ENCODE data around the gene BBS4. TPM values are rescaled to one million over a fixed set of nuclear protein-coding genes. Genes with fewer than 3 reads are reported as not detected.

BBS4 gene
- total RNA-seq, 5 donors from 2014 or later (not counting 1 experiment from before 2014, with no cell fraction given), result 16.1 to 19.7 (median 16.6) TPM

DNA sequence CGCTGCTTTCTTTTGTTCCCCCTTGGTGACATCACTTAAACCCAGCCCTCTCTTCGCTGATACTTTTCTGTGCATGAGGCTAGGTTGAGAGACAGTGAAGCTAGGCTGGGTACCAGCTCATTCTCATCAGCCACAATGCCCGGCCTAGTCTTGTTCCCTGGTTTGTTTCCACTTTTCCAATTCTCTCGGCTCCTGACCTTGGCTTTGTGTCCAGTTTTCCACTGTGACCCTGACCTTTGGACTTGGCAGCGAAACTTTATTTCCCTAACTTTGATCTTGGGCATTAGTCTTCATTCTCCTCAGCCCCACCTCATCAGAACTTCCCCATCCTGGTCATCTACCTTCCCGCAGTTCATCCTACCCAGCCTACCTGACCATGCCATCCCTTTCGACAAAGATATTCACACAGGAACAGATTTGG lies 98.5 kb downstream of the BBS4 start:
- peak in 2 of 35 experiments; percentile 22 to 44 for DNase-seq
- Mint-ChIP-seq H3K27ac (peak overlapping the region; percentile 95), H3K4me1 (peaks cover 47 to 77% (median 52%) of the 10 kb centered on the region in 3 donors), H3K4me3 (peak overlapping the region; percentile 86 to 94 (median 91)), H3K27me3 (no peaks in the 10 kb centered on the region), H3K36me3 (peaks cover 18% of the 10 kb centered on the region), H3K9me3 (no peaks in the 10 kb centered on the region)
- CTCF ChIA-PET, result interaction anchor here in 1 of 2 donors (0.5 kb wide), 1 partner anchor 584 kb away, joined by 3 read pairs; no protein-coding TSS in a partner anchor
- POLR2A ChIA-PET, result interaction anchor here in 1 of 2 donors (0.6 kb wide), 1 partner anchor 98 kb away, joined by 7 read pairs; no protein-coding TSS in a partner anchor
- peak in 3 of 4 experiments; percentile 2 to 26 (median 20) for ATAC-seq (replicated peaks in 1 of 4)
- H3K4me1 ChIP-seq (ENCODE audit: control insufficient read depth in 1 of 2, extremely low read depth in 1 of 2, insufficient read depth in 2 of 2, low read length in 2 of 2), result peaks cover 15 to 47% of the 10 kb centered on the region in 2 experiments
- H3K9me3 ChIP-seq, result no peaks in the 10 kb centered on the region
- H3K4me3 ChIP-seq (ENCODE audit: control insufficient read depth in 1 of 2, extremely low read depth in 1 of 2, low read length in 1 of 2), result peak overlapping the region; percentile 84 to 95
- H3K27me3 ChIP-seq (replicated peaks in 1 of 2; ENCODE audit: control insufficient read depth in 2 of 2, extremely low read depth in 1 of 2, insufficient read depth in 2 of 2, low read length in 1 of 2), result no peaks in the 10 kb centered on the region
- 67% methylated on average over 6 of the region's 7 CpGs for WGBS (ENCODE audit: insufficient coverage)
- peak overlapping the region; percentile 91 for H3K27ac ChIP-seq (ENCODE audit: low read length)
- peaks cover 1 to 14% of the 10 kb centered on the region in 2 donors for H3K36me3 ChIP-seq (ENCODE audit: control insufficient read depth in 2 of 2, extremely low read depth in 1 of 2, insufficient read depth in 1 of 2, low read length in 1 of 2)

GRCh38 chr15:72785432-72785831 lies 99.4 kb downstream of the BBS4 start:
- Mint-ChIP-seq H3K9me3 (no peaks in the 10 kb centered on the region), H3K4me3 (peak overlapping the region in 2 of 3 donors; percentile 22 to 94), H3K27me3 (no peaks in the 10 kb centered on the region), H3K36me3 (peaks cover 11% of the 10 kb centered on the region), H3K4me1 (peaks cover 37 to 68% (median 42%) of the 10 kb centered on the region in 3 donors), H3K27ac (peak overlapping the region; percentile 95)
- no peak for ATAC-seq (replicated peaks in 1 of 4)
- WGBS (ENCODE audit: insufficient coverage), result 40% methylated on average over 4 of the region's 4 CpGs
- H3K4me3 ChIP-seq (ENCODE audit: control insufficient read depth in 1 of 2, extremely low read depth in 1 of 2, low read length in 1 of 2), result no peak overlapping the region
- peaks cover 15 to 46% of the 10 kb centered on the region in 2 experiments for H3K4me1 ChIP-seq (ENCODE audit: control insufficient read depth in 1 of 2, extremely low read depth in 1 of 2, insufficient read depth in 2 of 2, low read length in 2 of 2)
- H3K27me3 ChIP-seq (replicated peaks in 1 of 2; ENCODE audit: control insufficient read depth in 2 of 2, extremely low read depth in 1 of 2, insufficient read depth in 2 of 2, low read length in 1 of 2), result no peaks in the 10 kb centered on the region
- POLR2A ChIA-PET, result no interaction called here
- DNase-seq, result peak in 32 of 35 experiments; percentile 7 to 63 (median 39)
- no peaks in the 10 kb centered on the region for H3K9me3 ChIP-seq
- H3K36me3 ChIP-seq (ENCODE audit: control insufficient read depth in 2 of 2, extremely low read depth in 1 of 2, insufficient read depth in 1 of 2, low read length in 1 of 2), result peaks cover 0 to 9% of the 10 kb centered on the region in 2 donors
- CTCF ChIA-PET, result no interaction called here
- peak overlapping the region; percentile 91 for H3K27ac ChIP-seq (ENCODE audit: low read length)

DNA sequence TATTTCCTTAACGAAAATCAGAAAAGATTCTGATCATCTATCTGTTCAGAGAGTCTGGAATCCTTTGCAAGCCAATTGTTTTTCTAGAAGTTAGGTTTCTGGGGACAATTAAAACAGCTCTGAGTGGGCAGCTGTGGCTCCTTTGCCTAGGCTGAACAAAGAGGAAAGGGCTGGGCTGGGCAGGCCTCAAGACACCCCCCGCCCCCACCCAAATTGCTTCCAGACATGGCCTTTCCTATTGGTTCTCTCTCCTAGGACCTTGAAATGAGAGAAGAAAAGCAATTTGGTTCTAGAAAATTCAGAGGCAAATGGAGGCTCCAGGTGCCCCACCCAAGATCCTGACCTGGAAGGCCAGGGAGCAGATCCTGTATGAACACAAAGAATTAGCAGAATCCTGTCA lies 99.8 kb downstream of the BBS4 start:
- H3K27me3 ChIP-seq (replicated peaks in 1 of 2; ENCODE audit: control insufficient read depth in 2 of 2, extremely low read depth in 1 of 2, insufficient read depth in 2 of 2, low read length in 1 of 2), result no peaks in the 10 kb centered on the region
- 83% methylated on average over 1 of the region's 2 CpGs for WGBS (ENCODE audit: insufficient coverage)
- H3K9me3 ChIP-seq, result no peaks in the 10 kb centered on the region
- H3K36me3 ChIP-seq (ENCODE audit: control insufficient read depth in 2 of 2, extremely low read depth in 1 of 2, insufficient read depth in 1 of 2, low read length in 1 of 2), result peaks cover 0 to 5% of the 10 kb centered on the region in 2 donors
- CTCF ChIA-PET, result no interaction called here
- H3K27me3 Mint-ChIP-seq, result no peaks in the 10 kb centered on the region
- POLR2A ChIA-PET, result no interaction called here
- H3K4me1 Mint-ChIP-seq, result peaks cover 33 to 64% (median 38%) of the 10 kb centered on the region in 3 donors
- DNase-seq (no peak), ATAC-seq (replicated peaks in 1 of 4) (no peak)
- H3K9me3 Mint-ChIP-seq, result no peaks in the 10 kb centered on the region
- H3K4me1 ChIP-seq (ENCODE audit: control insufficient read depth in 1 of 2, extremely low read depth in 1 of 2, insufficient read depth in 2 of 2, low read length in 2 of 2), result peaks cover 15 to 42% of the 10 kb centered on the region in 2 experiments
- no peak overlapping the region for H3K4me3 Mint-ChIP-seq
- H3K36me3 Mint-ChIP-seq, result peaks cover 9% of the 10 kb centered on the region
- H3K4me3 ChIP-seq (ENCODE audit: control insufficient read depth in 1 of 2, extremely low read depth in 1 of 2, low read length in 1 of 2), result no peak overlapping the region
- peak overlapping the region; percentile 95 for H3K27ac Mint-ChIP-seq
- peak overlapping the region; percentile 91 for H3K27ac ChIP-seq (ENCODE audit: low read length)

GRCh38 chr15:72786242-72786641 lies 100.2 kb downstream of the BBS4 start:
- POLR2A ChIA-PET, result no interaction called here
- CTCF ChIA-PET, result interaction anchor here in 1 of 2 donors (0.5 kb wide), 1 partner anchor 57 kb away, joined by 3 read pairs; no protein-coding TSS in a partner anchor

GRCh38 chr15:72786676-72787345 lies 100.8 kb downstream of the BBS4 start:
- peak overlapping the region; percentile 82 to 95 for H3K27ac Mint-ChIP-seq
- no peak for ATAC-seq (replicated peaks in 1 of 4)
- H3K36me3 Mint-ChIP-seq, result no peaks in the 10 kb centered on the region

More at GRCh38 chr15:72786242-72786641, 100.2 kb downstream of the BBS4 start:
- Histone ChIP-seq H3K4me1 (ENCODE audit: control insufficient read depth in 1 of 2, extremely low read depth in 1 of 2, insufficient read depth in 2 of 2, low read length in 2 of 2) (peaks cover 15 to 42% of the 10 kb centered on the region in 2 experiments), H3K27ac (ENCODE audit: low read length) (peak overlapping the region; percentile 91), H3K36me3 (ENCODE audit: control insufficient read depth in 2 of 2, extremely low read depth in 1 of 2, insufficient read depth in 1 of 2, low read length in 1 of 2) (peaks cover 0 to 3% of the 10 kb centered on the region in 2 donors), H3K4me3 (ENCODE audit: control insufficient read depth in 1 of 2, extremely low read depth in 1 of 2, low read length in 1 of 2) (no peak overlapping the region), H3K27me3 (replicated peaks in 1 of 2; ENCODE audit: control insufficient read depth in 2 of 2, extremely low read depth in 1 of 2, insufficient read depth in 2 of 2, low read length in 1 of 2) (no peaks in the 10 kb centered on the region), H3K9me3 (no peaks in the 10 kb centered on the region)
- DNase-seq (no peak), ATAC-seq (replicated peaks in 1 of 4) (no peak)
- peaks cover 5% of the 10 kb centered on the region for H3K36me3 Mint-ChIP-seq
- H3K4me1 Mint-ChIP-seq, result peaks cover 29 to 60% (median 34%) of the 10 kb centered on the region in 3 donors
- H3K27me3 Mint-ChIP-seq, result no peaks in the 10 kb centered on the region
- no peaks in the 10 kb centered on the region for H3K9me3 Mint-ChIP-seq
- no peak overlapping the region for H3K4me3 Mint-ChIP-seq
- 100% methylated on average over 3 of the region's 4 CpGs for WGBS (ENCODE audit: insufficient coverage)
- H3K27ac Mint-ChIP-seq, result peak overlapping the region; percentile 82 to 95

DNA sequence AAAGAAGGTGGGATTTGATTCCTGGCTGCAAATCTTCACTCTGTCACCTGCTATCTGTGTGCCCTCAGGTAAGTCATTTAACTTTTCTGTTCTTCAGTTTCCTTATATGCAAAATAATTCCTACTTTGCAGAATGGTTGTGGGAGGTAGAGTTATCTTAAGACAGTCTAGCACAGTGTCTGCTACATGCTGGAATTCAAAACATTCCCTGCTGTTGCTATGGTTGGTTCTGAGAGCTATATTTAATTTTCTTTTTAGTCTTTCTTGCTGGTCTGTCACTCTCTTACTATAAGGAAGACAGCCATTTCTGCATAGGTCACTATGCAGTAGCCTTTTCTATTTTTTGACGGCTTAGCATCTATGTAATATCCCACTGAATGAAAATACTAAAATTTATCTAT lies 101.5 kb downstream of the BBS4 start:
- no CpG with 5 or more reads among the region's 1 CpG for whole genome bisulfite sequencing (ENCODE audit: insufficient coverage)
- CTCF ChIA-PET, result no interaction called here
- DNase-seq (no peak), ATAC-seq (replicated peaks in 1 of 4) (no peak)
- no peaks in the 10 kb centered on the region for H3K36me3 ChIP-seq (ENCODE audit: control insufficient read depth in 2 of 2, extremely low read depth in 1 of 2, insufficient read depth in 1 of 2, low read length in 1 of 2)
- peaks cover 4 to 30% of the 10 kb centered on the region in 2 experiments for H3K4me1 ChIP-seq (ENCODE audit: control insufficient read depth in 1 of 2, extremely low read depth in 1 of 2, insufficient read depth in 2 of 2, low read length in 2 of 2)
- H3K4me3 ChIP-seq (ENCODE audit: control insufficient read depth in 1 of 2, extremely low read depth in 1 of 2, low read length in 1 of 2), result no peak overlapping the region
- peaks cover 18 to 49% (median 24%) of the 10 kb centered on the region in 3 donors for H3K4me1 Mint-ChIP-seq
- H3K27me3 Mint-ChIP-seq, result peaks cover 0 to 2% of the 10 kb centered on the region in 2 donors
- POLR2A ChIA-PET, result no interaction called here
- H3K36me3 Mint-ChIP-seq, result no peaks in the 10 kb centered on the region
- no peaks in the 10 kb centered on the region for H3K9me3 ChIP-seq
- peak overlapping the region; percentile 91 for H3K27ac ChIP-seq (ENCODE audit: low read length)
- no peaks in the 10 kb centered on the region for H3K9me3 Mint-ChIP-seq
- H3K4me3 Mint-ChIP-seq, result no peak overlapping the region
- peak overlapping the region; percentile 82 to 95 for H3K27ac Mint-ChIP-seq
- no peaks in the 10 kb centered on the region for H3K27me3 ChIP-seq (replicated peaks in 1 of 2; ENCODE audit: control insufficient read depth in 2 of 2, extremely low read depth in 1 of 2, insufficient read depth in 2 of 2, low read length in 1 of 2)

More at GRCh38 chr15:72786676-72787345, 100.8 kb downstream of the BBS4 start:
- 74% methylated on average over 7 of the region's 8 CpGs for WGBS (ENCODE audit: insufficient coverage)
- no peaks in the 10 kb centered on the region for H3K27me3 ChIP-seq (replicated peaks in 1 of 2; ENCODE audit: control insufficient read depth in 2 of 2, extremely low read depth in 1 of 2, insufficient read depth in 2 of 2, low read length in 1 of 2)
- POLR2A ChIA-PET, result no interaction called here
- H3K36me3 ChIP-seq (ENCODE audit: control insufficient read depth in 2 of 2, extremely low read depth in 1 of 2, insufficient read depth in 1 of 2, low read length in 1 of 2), result no peaks in the 10 kb centered on the region
- CTCF ChIA-PET, result interaction anchor here in 1 of 2 donors (0.5 kb wide), 1 partner anchor 58 kb away, joined by 3 read pairs; no protein-coding TSS in a partner anchor
- Mint-ChIP-seq H3K27me3 (no peaks in the 10 kb centered on the region), H3K4me3 (no peak overlapping the region), H3K9me3 (no peaks in the 10 kb centered on the region), H3K4me1 (peaks cover 24 to 54% (median 29%) of the 10 kb centered on the region in 3 donors)
- peaks cover 9 to 38% of the 10 kb centered on the region in 2 experiments for H3K4me1 ChIP-seq (ENCODE audit: control insufficient read depth in 1 of 2, extremely low read depth in 1 of 2, insufficient read depth in 2 of 2, low read length in 2 of 2)
- no peak for DNase-seq
- H3K9me3 ChIP-seq, result no peaks in the 10 kb centered on the region
- no peak overlapping the region for H3K4me3 ChIP-seq (ENCODE audit: control insufficient read depth in 1 of 2, extremely low read depth in 1 of 2, low read length in 1 of 2)
- H3K27ac ChIP-seq (ENCODE audit: low read length), result peak overlapping the region; percentile 91
